Measurements from ENCODE around the gene EVX1.

The EVX1 gene

DNA sequence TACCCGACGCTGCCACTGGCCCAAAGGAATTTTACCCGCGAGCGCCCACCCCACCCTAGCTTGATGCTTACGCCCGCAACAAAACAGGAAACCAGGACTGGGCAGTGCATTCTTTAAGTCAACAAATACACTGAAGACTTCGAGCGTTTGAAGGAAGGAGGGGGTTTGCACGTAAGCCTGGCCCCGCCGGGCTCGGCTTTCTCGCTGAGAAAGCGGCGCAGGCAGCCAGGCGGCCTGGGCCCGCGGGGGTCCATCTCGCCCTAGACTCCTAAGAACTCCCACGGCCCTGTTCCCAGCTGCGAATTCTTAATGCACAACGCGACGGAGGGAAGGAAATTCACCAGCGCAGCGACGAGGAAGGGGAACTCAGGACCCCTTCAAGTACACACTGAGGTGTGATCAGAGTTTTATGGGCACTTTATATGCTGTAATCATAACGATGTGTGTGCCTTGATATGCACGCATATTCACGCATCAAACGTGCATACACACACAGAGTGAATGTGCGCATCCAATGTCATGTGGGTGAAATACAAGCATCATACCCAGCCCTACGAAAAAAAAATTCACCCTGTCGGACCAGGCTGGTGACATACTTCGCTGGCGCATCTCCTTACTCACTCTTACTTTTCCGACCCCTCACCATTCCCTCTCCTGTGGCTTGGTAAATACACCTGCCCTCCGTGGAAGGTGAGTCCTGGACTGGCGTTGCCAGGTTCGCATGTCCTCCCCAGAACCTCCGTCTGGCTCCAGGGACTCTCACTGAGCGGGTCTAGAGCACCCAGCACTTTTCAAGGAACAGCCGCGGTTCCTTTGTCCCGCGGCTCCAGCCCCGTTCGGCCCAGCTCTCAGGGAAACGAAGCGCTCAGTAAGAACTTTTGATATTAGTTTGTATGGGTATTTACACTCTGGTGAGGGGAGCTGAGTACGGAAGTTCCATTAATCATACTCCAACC lies 37.0 kb upstream of the EVX1 start:
- DNase-seq: no peak

- no peak for DNase-seq
These were observed 35.1 kb upstream of the EVX1 start for GRCh38 chr7:27207348-27207985.

GRCh38 chr7:27208998-27209397 lies 33.6 kb upstream of the EVX1 start:
- no peak for DNase-seq

GRCh38 chr7:27209933-27210440 lies 32.6 kb upstream of the EVX1 start:
- DNase-seq: no peak

GRCh38 chr7:27210441-27211083 lies 32.0 kb upstream of the EVX1 start:
- no peak for DNase-seq

DNA sequence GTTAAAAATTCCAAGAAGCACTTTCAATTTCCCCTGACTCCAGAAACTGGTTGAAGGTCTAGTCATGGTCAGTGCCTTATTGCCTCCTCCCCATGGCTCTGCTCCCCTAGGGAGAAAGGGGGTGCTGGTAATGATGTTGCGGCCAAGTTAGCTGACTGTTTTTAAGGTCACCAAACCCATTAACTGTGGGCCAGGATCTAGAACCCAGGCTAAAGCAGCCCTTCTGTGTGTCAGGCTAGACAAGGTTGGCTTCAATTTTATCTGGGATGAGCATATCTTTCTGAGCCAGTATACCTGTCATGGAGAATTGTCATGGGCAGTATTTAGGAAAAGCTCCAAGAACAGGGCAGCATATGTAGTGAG lies 31.5 kb upstream of the EVX1 start:
- DNase-seq: no peak

GRCh38 chr7:27211764-27212204 lies 30.8 kb upstream of the EVX1 start:
- no peak for DNase-seq

- DNase-seq: no peak
These were observed 29.8 kb upstream of the EVX1 start for GRCh38 chr7:27212497-27213432.

GRCh38 chr7:27213433-27214238 lies 29.0 kb upstream of the EVX1 start:
- DNase-seq: no peak

GRCh38 chr7:27214239-27214950 lies 28.2 kb upstream of the EVX1 start:
- no peak for DNase-seq

GRCh38 chr7:27215356-27215755 lies 27.2 kb upstream of the EVX1 start:
- DNase-seq: no peak

- no peak for DNase-seq
These were observed 24.7 kb upstream of the EVX1 start for GRCh38 chr7:27217951-27218350.

DNA sequence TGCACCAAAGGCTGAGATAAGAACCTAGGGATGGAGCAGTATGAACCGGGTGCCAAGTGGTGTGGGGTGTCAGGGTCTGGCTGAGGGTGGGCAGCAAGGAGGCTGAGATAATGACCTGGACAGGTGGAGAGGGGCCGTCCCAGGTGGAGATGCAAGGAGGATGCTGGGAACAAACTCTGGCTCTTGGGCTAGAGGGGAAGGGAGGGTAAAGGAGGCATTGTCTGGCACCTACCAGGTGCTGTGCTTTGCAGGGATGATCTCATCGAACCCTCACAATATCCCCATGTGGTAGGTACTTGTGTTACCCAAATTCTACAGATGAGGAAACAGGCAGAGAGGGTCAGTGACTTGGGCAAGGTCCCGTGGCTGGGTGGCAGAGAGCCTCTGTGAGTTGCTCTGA lies 22.8 kb upstream of the EVX1 start:
- no peak for DNase-seq

GRCh38 chr7:27220440-27220955 lies 22.1 kb upstream of the EVX1 start:
- DNase-seq: no peak

DNA sequence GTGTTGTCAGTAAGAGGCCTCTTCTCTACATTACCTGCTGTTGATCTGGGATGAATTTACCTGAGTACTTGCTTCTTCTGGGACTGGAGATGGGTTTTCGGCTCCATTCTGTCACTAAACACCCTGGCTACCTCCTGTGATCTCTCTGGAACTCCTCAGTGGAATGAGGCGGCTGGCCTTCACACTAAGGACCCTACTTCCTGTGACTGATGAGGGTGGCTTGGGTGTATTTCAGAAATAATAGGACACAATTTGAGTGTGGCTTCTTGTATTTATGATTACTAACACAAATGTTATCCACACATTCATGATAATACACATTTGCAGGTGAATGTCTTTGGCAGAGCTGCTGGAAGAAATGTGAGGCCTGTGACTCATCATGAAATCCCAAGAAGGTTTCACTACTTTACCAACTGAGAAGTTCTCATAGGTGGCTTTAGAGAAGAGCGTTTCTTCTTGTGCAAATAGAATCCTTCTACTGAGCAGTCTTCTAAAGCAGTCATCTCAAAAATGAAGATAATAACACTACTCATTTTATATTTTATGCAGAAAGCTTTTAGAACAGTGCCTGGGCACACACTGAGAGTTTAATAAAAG lies 21.3 kb upstream of the EVX1 start:
- no peak for DNase-seq

GRCh38 chr7:27223941-27224575 lies 18.5 kb upstream of the EVX1 start:
- DNase-seq: no peak

DNA sequence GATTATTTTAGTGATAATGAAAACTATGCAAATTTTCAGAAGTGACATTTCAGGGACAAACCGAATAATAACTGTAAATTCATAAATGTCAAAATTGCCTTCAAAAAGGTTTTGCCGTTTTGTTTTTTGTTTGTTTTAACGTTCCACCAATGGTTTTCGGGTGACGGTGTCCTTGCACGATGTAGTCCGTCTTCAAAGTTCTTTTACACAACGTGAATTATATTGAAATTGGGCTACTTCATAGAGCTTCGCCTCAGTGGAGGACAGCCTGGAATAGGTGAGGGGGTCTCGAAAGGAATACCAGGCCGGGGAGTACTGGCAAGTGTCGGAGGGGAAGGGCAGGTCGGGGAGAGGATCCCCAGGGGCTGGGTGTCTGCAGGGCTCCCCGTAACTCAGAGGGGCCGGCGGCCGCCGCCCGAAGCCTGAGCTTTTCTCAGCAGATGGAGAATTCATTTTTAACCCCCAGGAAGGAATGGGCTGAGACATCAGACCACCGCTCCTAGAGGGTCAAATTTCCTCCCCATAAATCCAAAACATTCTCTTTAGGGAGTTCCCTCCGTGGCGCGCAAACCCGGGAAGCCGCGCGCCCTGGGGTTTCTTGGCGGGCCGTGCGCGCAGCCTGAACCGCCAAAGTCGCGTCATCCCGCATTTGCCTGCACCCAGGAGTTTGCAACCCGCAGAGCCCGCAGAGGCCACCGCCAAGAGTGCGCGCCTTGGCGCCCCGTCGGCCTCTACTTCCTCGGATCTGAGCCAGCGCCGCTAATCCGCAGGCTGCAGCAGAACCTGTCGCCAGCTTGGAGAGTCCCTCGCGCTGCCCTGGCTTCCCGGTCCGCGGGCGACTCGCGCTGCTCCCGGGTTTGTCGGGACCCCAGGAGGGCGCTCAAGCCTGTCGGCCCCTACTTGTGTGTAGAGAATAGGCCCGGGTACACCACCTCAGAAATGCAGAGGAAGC lies 17.3 kb upstream of the EVX1 start:
- DNase-seq: no peak

GRCh38 chr7:27229448-27229847 lies 13.2 kb upstream of the EVX1 start:
- DNase-seq: no peak

All from NCI-H2171 treated with DMSO at 0.1 percent for 48 hours (cell line).